WTC11 (cell line): ENCODE results near the gene MTA3. TPM values are rescaled to one million over a fixed set of nuclear protein-coding genes. Genes with fewer than 3 reads are reported as not detected.
"Not testable (repeated sequence)": the region's sequence is repeated elsewhere in the genome, so short reads cannot be mapped to it uniquely, and the experiment has no call there.

Source experiments
- ATAC-seq: fragments of 200-7000 bp; cut with Tn5 transposase; 2 replicates; pipeline ENCODE4 v1.10.0; 2021; ENCODE audit warnings: mild to moderate bottlenecking, moderate library complexity
- CTCF ChIA-PET: fragments of 300-600 bp; sonication (Branson Sonifier 250); formaldehyde crosslinking; loops from one replicate; lab custom pipeline; 2021; ENCODE audit warnings: antibody characterized with exemption; lab: Charles Lee
- POLR2A ChIA-PET: fragments of 350-600 bp; sonication (Branson Sonifier 250); formaldehyde crosslinking; loops from one replicate; lab custom pipeline; 2021; ENCODE audit warnings: antibody characterized with exemption; lab: Charles Lee
- DNase-seq: peaks from one replicate; pipeline ENCODE4 v3.0.0; 2021; ENCODE audit warnings: low spot score
- H3K27ac Mint-ChIP-seq: 2 replicates; pipeline ENCODE4 v1.8.0; 2021; ENCODE audit warnings: mixed read lengths
- H3K27me3 Mint-ChIP-seq: 2 replicates; pipeline ENCODE4 v1.8.0; 2021; ENCODE audit warnings: low read depth, mild to moderate bottlenecking, moderate library complexity, mixed read lengths
- H3K36me3 Mint-ChIP-seq: 2 replicates; pipeline ENCODE4 v1.8.0; 2021; ENCODE audit warnings: mixed read lengths
- H3K4me1 Mint-ChIP-seq: 2 replicates; pipeline ENCODE4 v1.8.0; 2022; ENCODE audit warnings: mixed read lengths
- H3K4me3 Mint-ChIP-seq: 2 replicates; pipeline ENCODE4 v1.8.0; 2021; ENCODE audit warnings: mild to moderate bottlenecking, moderate library complexity, mixed read lengths
- H3K9me3 Mint-ChIP-seq: 2 replicates; pipeline ENCODE4 v1.8.0; 2021; ENCODE audit warnings: mixed read lengths
- AFF4 ChIP-seq: sonication (generic); formaldehyde crosslinking; IDR thresholded peaks from 2 replicates; pipeline ENCODE4 v1.8.1; 2023; ENCODE audit warnings: mild to moderate bottlenecking, missing genetic modification reagents, borderline replicate concordance
- ATF3 ChIP-seq: sonication (generic); formaldehyde crosslinking; conservative IDR thresholded peaks from 2 replicates; pipeline ENCODE4 v1.8.1; 2022; ENCODE audit warnings: mild to moderate bottlenecking, missing genetic modification reagents
- CDX4 ChIP-seq: fragments of 250-450 bp; sonication (Bioruptor Pico); IDR thresholded peaks from 2 replicates; pipeline ENCODE4 v1.9.0; 2021; ENCODE audit warnings: moderate library complexity, mild to moderate bottlenecking, inconsistent platforms, borderline replicate concordance
- ESRRA ChIP-seq: sonication (generic); formaldehyde crosslinking; IDR thresholded peaks from 2 replicates; pipeline ENCODE4 v1.8.1; 2022; ENCODE audit warnings: mild to moderate bottlenecking, missing genetic modification reagents, borderline replicate concordance
- FOXK1 ChIP-seq: sonication (generic); formaldehyde crosslinking; IDR thresholded peaks from 2 replicates; pipeline ENCODE4 v1.8.0; 2022; ENCODE audit warnings: mild to moderate bottlenecking, moderate library complexity, missing genetic modification reagents
- MXD4 ChIP-seq: fragments of 250-450 bp; sonication (Bioruptor Pico); IDR thresholded peaks from 2 replicates; pipeline ENCODE4 v1.8.0; 2021; ENCODE audit warnings: mild to moderate bottlenecking, moderate library complexity, borderline replicate concordance
- NFYB ChIP-seq: sonication (generic); formaldehyde crosslinking; conservative IDR thresholded peaks from 2 replicates; pipeline ENCODE4 v1.8.0; 2022; ENCODE audit warnings: low read depth, missing genetic modification reagents
- NR3C1 ChIP-seq: sonication (generic); formaldehyde crosslinking; conservative IDR thresholded peaks from 2 replicates; pipeline ENCODE4 v1.8.1; 2023; ENCODE audit warnings: low read depth, mild to moderate bottlenecking, missing genetic modification reagents
- PREB ChIP-seq: sonication (generic); formaldehyde crosslinking; IDR thresholded peaks from 2 replicates; pipeline ENCODE4 v1.8.1; 2022; ENCODE audit warnings: mild to moderate bottlenecking, missing genetic modification reagents, moderate library complexity, borderline replicate concordance
- ZNF121 ChIP-seq: sonication (generic); formaldehyde crosslinking; IDR thresholded peaks from 2 replicates; pipeline ENCODE4 v1.8.0; 2023; ENCODE audit warnings: missing genetic modification reagents
- ZNF219 ChIP-seq: sonication (generic); formaldehyde crosslinking; IDR thresholded peaks from 2 replicates; pipeline ENCODE4 v1.8.0; 2023; ENCODE audit warnings: missing genetic modification reagents, mild to moderate bottlenecking, borderline replicate concordance
- ZNF281 ChIP-seq: sonication (generic); formaldehyde crosslinking; IDR thresholded peaks from 2 replicates; pipeline ENCODE4 v1.8.0; 2023; ENCODE audit warnings: mild to moderate bottlenecking, missing genetic modification reagents
- ZNF396 ChIP-seq: fragments of 250-450 bp; sonication (Bioruptor Pico); IDR thresholded peaks from 2 replicates; pipeline ENCODE4 v1.8.0; 2021; ENCODE audit warnings: mild to moderate bottlenecking, moderate library complexity, borderline replicate concordance
- total RNA-seq: library from RNA; stranded (reverse); gene quantifications from 3 replicates; pipeline ENCODE4 v1.2.3, GENCODE V29; 2021
- TF ChIP-seq, protein P1 (sequence below): fragments of 250-450 bp; sonication (Bioruptor Pico); IDR thresholded peaks from 2 replicates; pipeline ENCODE4 v2.1.2; 2022; ENCODE audit warnings: mild to moderate bottlenecking, moderate library complexity

The MTA3 gene
- total RNA-seq, 1 experiment from 2014 or later, result 153 TPM

GRCh38 chr2:42578621-42579020 is 10.2 kb downstream of the MTA3 start:
- ATAC-seq (no peak), DNase-seq (no peak)
- Mint-ChIP-seq H3K36me3 (peaks cover 75% of the 10 kb centered on the region), H3K27me3 (no peaks in the 10 kb centered on the region), H3K9me3 (no peaks in the 10 kb centered on the region), H3K4me3 (no peak overlapping the region), H3K27ac (peak overlapping the region; percentile 78), H3K4me1 (peaks cover 12% of the 10 kb centered on the region; the same call in 1 of the 2 replicates)
- ChIA-PET POLR2A (interaction anchor here (1.6 kb wide), 1 partner anchor 9 kb away, joined by 3 read pairs; no protein-coding TSS in a partner anchor), CTCF (interaction anchor here (0.9 kb wide), 1 partner anchor 85 kb away, joined by 3 read pairs; no protein-coding TSS in a partner anchor)
- TF ChIP-seq ZNF396 (CRISPR knock-in tag) (no peak), NR3C1 (CRISPR knock-in tag) (no peak), ZNF219 (CRISPR knock-in tag) (no peak), ZNF281 (no peak), NFYB (CRISPR knock-in tag) (no peak), PREB (no peak), MXD4 (CRISPR knock-in tag) (no peak), ATF3 (CRISPR knock-in tag) (no peak), CDX4 (CRISPR knock-in tag) (no peak)

- TF ChIP-seq ZNF121 (CRISPR knock-in tag) (peak; percentile 82; the same call in 1 of the 2 replicates), ESRRA (CRISPR knock-in tag) (no peak)
- TF ChIP-seq, all 79 proteins: peak for 1
- Mint-ChIP-seq H3K36me3 (peaks cover 66% of the 10 kb centered on the region), H3K9me3 (no peaks in the 10 kb centered on the region), H3K27ac (no peak overlapping the region; the same call in 1 of the 2 replicates), H3K4me1 (peaks cover 4% of the 10 kb centered on the region; the same call in 1 of the 2 replicates), H3K27me3 (no peaks in the 10 kb centered on the region), H3K4me3 (no peak overlapping the region)
- ChIA-PET POLR2A (no interaction called here), CTCF (interaction anchor here (0.6 kb wide), 2 partner anchors 81 to 85 kb away, joined by 3 read pairs; no protein-coding TSS in a partner anchor)
- ATAC-seq, result no peak
- DNase-seq, result no peak
Measured at GRCh38 chr2:42581257-42581656, 12.8 kb downstream of the MTA3 start.

- peaks cover 50% of the 10 kb centered on the region for H3K36me3 Mint-ChIP-seq
- H3K4me3 Mint-ChIP-seq, DNase-seq, POLR2A ChIA-PET, CTCF ChIA-PET, ATAC-seq, H3K27me3 Mint-ChIP-seq, H3K9me3 Mint-ChIP-seq, H3K27ac Mint-ChIP-seq: not testable (repeated sequence)
- H3K4me1 Mint-ChIP-seq, result peaks cover 12% of the 10 kb centered on the region
Measured at GRCh38 chr2:42584628-42585027, 16.2 kb downstream of the MTA3 start.

- Mint-ChIP-seq H3K4me3 (no peak overlapping the region), H3K36me3 (peaks cover 52% of the 10 kb centered on the region), H3K27ac (no peak overlapping the region), H3K9me3 (no peaks in the 10 kb centered on the region), H3K4me1 (peaks cover 20% of the 10 kb centered on the region), H3K27me3 (no peaks in the 10 kb centered on the region)
- ATAC-seq (no peak), DNase-seq (no peak)
- POLR2A ChIA-PET, result interaction anchor here (0.7 kb wide), 1 partner anchor 17 kb away, joined by 4 read pairs; no protein-coding TSS in a partner anchor
- CTCF ChIA-PET, result no interaction called here
- TF ChIP-seq CDX4 (CRISPR knock-in tag) (no peak), ZNF396 (CRISPR knock-in tag) (no peak), FOXK1 (CRISPR knock-in tag) (no peak), AFF4 (no peak)
- TF ChIP-seq, protein P1, sequence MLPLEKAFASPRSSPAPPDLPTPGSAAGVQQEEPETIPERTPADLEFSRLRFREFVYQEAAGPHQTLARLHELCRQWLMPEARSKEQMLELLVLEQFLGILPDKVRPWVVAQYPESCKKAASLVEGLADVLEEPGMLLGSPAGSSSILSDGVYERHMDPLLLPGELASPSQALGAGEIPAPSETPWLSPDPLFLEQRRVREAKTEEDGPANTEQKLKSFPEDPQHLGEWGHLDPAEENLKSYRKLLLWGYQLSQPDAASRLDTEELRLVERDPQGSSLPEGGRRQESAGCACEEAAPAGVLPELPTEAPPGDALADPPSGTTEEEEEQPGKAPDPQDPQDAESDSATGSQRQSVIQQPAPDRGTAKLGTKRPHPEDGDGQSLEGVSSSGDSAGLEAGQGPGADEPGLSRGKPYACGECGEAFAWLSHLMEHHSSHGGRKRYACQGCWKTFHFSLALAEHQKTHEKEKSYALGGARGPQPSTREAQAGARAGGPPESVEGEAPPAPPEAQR, result no peak
Measured at GRCh38 chr2:42585779-42586178, 17.3 kb downstream of the MTA3 start.
